ENCODE measurements around the gene OR4C16.

Gene OR4C16, protein sequence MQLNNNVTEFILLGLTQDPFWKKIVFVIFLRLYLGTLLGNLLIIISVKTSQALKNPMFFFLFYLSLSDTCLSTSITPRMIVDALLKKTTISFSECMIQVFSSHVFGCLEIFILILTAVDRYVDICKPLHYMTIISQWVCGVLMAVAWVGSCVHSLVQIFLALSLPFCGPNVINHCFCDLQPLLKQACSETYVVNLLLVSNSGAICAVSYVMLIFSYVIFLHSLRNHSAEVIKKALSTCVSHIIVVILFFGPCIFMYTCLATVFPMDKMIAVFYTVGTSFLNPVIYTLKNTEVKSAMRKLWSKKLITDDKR

DNA sequence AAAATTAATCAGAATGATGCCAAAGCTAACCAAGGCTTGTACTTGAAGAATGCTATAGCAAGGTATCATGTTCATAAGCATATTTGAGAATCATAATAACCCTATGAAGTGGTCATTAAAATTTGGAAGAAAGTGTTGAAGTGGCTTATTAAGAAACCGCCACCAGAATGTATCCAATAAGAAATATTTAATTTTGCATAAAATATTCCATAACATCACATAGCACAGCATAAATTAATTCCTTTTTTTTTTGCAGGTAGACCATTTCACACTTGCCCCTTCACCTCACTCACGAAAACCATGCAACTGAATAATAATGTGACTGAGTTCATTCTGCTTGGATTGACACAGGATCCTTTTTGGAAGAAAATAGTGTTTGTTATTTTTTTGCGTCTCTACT is at the start of gene OR4C16:
TSS of gene OR4C16 (plus strand) at position 301 of the 400 bp plus-strand sequence. CDS start at position 301, 0 bp downstream.
- no peak for DNase-seq

DNA sequence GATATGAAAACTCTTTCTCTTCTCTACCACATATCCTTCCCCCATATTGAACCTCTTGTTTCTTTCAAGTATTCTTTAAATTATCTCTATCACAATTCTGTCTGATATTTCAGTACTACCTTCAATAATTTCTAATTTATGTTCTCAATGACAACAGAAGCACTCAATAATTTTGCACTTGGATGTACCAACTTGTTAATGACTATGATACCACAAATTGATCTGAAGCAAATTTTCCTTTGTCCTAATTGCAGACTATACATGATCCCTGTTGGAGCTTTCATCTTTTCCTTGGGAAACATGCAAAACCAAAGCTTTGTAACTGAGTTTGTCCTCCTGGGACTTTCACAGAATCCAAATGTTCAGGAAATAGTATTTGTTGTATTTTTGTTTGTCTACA is 17.8 kb upstream of the OR4C16 start, which contains the start of gene OR4C15:
TSS of gene OR4C15 (plus strand) at position 301 of the 400 bp plus-strand sequence. CDS start at position 301, 0 bp downstream.
- DNase-seq, result no peak

DNA sequence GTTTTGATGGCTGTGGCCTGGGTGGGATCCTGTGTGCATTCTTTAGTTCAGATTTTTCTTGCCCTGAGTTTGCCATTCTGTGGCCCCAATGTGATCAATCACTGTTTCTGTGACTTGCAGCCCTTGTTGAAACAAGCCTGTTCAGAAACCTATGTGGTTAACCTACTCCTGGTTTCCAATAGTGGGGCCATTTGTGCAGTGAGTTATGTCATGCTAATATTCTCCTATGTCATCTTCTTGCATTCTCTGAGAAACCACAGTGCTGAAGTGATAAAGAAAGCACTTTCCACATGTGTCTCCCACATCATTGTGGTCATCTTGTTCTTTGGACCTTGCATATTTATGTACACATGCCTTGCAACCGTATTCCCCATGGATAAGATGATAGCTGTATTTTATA is 620 bp downstream of the OR4C16 start:
- DNase-seq, result no peak

DNA sequence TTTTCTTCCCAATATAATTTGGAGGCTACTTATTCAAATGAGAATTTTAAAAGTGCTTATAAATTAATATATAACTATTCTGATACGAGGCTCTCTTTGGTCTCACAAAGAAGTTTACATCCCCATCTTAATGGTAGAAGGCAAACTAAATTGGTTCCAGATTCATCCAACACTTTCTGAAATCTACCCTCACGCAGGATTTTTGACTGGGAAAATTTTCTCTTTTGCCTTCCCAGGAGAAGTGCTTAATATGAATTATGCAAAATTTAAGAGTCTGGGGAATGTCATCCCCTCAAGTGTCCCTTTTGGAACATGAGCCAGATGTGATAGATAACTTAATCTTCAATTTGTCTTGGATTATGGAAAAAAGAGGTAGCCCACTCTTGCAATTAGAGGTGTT is 35.6 kb downstream of the OR4C16 start, which contains the start of gene OR4C11:
TSS of gene OR4C11 (minus strand) at position 101 of the 400 bp plus-strand sequence. CDS start 3,272 bp downstream, outside the sequence.
- DNase-seq, result no peak
